PC-3 (cell line): ENCODE data around the gene NFATC2. TPM values are rescaled to one million over a fixed set of nuclear protein-coding genes. Genes with fewer than 3 reads are reported as not detected.

Source experiments
- ATAC-seq: fragments of 200-7000 bp; cut with Tn5 transposase; 2 replicates; pipeline ENCODE4 v1.9.1; 2020; ENCODE audit warnings: mild to moderate bottlenecking, moderate library complexity
- BruUV-seq: library from RNA; stranded (reverse); fragments of 400-500 nt; replicated peaks from 2 replicates; lab custom pipeline; 2021; lab: Mats Ljungman, UMichigan
- CTCF ChIA-PET: fragments of 300-600 bp; sonication (Branson Sonifier 250); formaldehyde crosslinking; loops from one replicate; lab custom pipeline; 2022; ENCODE audit warnings: antibody characterized with exemption; lab: Charles Lee
- POLR2A ChIA-PET: fragments of 300-600 bp; sonication (Branson Sonifier 250); formaldehyde crosslinking; loops from one replicate; lab custom pipeline; 2022; ENCODE audit warnings: antibody characterized with exemption; ENCODE audit not compliant: unreplicated experiment; lab: Charles Lee
- DNase-seq: peaks from one replicate; pipeline ENCODE4 v3.0.0-alpha.2; 2015
- H2AFZ ChIP-seq: fragments of 300-600 bp; sonication (generic); 2 replicates; pipeline ENCODE4 v1.6.0; 2016; ENCODE audit warnings: antibody characterized with exemption, low read length
- H3F3A ChIP-seq: fragments of 300-600 bp; sonication (generic); one replicate; pipeline ENCODE4 v1.6.0; 2017; ENCODE audit warnings: antibody characterized with exemption, low read length, control low read depth, mild to moderate bottlenecking; ENCODE audit not compliant: unreplicated experiment
- H3K27ac ChIP-seq: fragments of 300-600 bp; sonication (generic); 2 replicates; pipeline ENCODE4 v1.5.1; 2016; ENCODE audit warnings: mild to moderate bottlenecking, low read length
- H3K27me3 ChIP-seq: fragments of 300-600 bp; sonication (generic); 2 replicates; pipeline ENCODE4 v1.6.1; 2016; ENCODE audit warnings: low read length, mixed read lengths
- H3K36me3 ChIP-seq: fragments of 300-600 bp; sonication (generic); 2 replicates; pipeline ENCODE4 v1.6.1; 2016; ENCODE audit warnings: low read depth, mixed run types, low read length, mixed read lengths
- H3K4me1 ChIP-seq: fragments of 300-600 bp; sonication (generic); 2 replicates; pipeline ENCODE4 v1.5.1; 2016; ENCODE audit warnings: low read length; ENCODE audit not compliant: insufficient read depth
- H3K4me2 ChIP-seq: fragments of 300-600 bp; sonication (generic); 2 replicates; pipeline ENCODE4 v1.6.0; 2016; ENCODE audit warnings: low read length
- H3K4me3 ChIP-seq: fragments of 300-600 bp; sonication (generic); 2 replicates; pipeline ENCODE4 v1.5.1; 2016; ENCODE audit warnings: mild to moderate bottlenecking, low read length, mixed read lengths
- H3K79me2 ChIP-seq: fragments of 300-600 bp; sonication (generic); 2 replicates; pipeline ENCODE4 v1.6.1; 2017; ENCODE audit warnings: low read length, mixed read lengths
- H3K9ac ChIP-seq: fragments of 300-600 bp; sonication (generic); 2 replicates; pipeline ENCODE4 v1.6.0; 2016; ENCODE audit warnings: mild to moderate bottlenecking, low read length
- H3K9me2 ChIP-seq: fragments of 300-600 bp; sonication (generic); replicated peaks from 2 replicates; pipeline ENCODE4 v1.6.1; 2016; ENCODE audit warnings: mixed run types, low read length, mixed read lengths
- H3K9me3 ChIP-seq: fragments of 300-600 bp; sonication (generic); 2 replicates; pipeline ENCODE4 v1.6.1; 2016; ENCODE audit warnings: low read length, mixed read lengths
- H4K20me1 ChIP-seq: fragments of 300-600 bp; sonication (generic); 2 replicates; pipeline ENCODE4 v1.6.1; 2016; ENCODE audit warnings: low read length, mixed read lengths
- CTCF ChIP-seq: fragments of 300-600 bp; sonication (generic); conservative IDR thresholded peaks from 2 replicates; pipeline ENCODE4 v1.5.1; 2017; ENCODE audit warnings: antibody characterized with exemption, low read depth, mild to moderate bottlenecking, low read length
- EZH2 ChIP-seq: fragments of 300-600 bp; sonication (generic); IDR thresholded peaks from one replicate; pipeline ENCODE4 v1.6.1; 2017; ENCODE audit warnings: antibody characterized with exemption, mild to moderate bottlenecking, low read length; ENCODE audit not compliant: unreplicated experiment
- EZH2phosphoT487 ChIP-seq: fragments of 300-600 bp; sonication (generic); IDR thresholded peaks from 2 replicates; pipeline ENCODE4 v1.6.1; 2018; ENCODE audit warnings: mild to moderate bottlenecking, antibody characterized with exemption, low read length, borderline replicate concordance
- intact Hi-C: fragments of 100-400 bp; cut with micrococcal nuclease; formaldehyde crosslinking; loops from 2 replicates; pipeline ENCODE4 v1.9.0; 2023
- total RNA-seq: library from RNA; depleted of rRNA; stranded (reverse); fragments of >200 nt; gene quantifications from 2 replicates; pipeline ENCODE4 v1.2.3, GENCODE V29; 2014

Gene NFATC2
- total RNA-seq, 1 experiment from 2014 or later, result 12.9 TPM

GRCh38 chr20:51461306-51461705, 81.2 kb downstream of the NFATC2 start:
- no peaks in the 10 kb centered on the region for H3K79me2 ChIP-seq
- ATAC-seq, result no peak
- peaks cover 26% of the 10 kb centered on the region for H3K4me1 ChIP-seq
- H3K27ac ChIP-seq, result no peak overlapping the region
- ChIA-PET POLR2A (no interaction called here), CTCF (no interaction called here)
- intact Hi-C loops, result no loop called here
- no peak for DNase-seq
- H3K9me2 ChIP-seq, result no peaks in the 10 kb centered on the region
- H2AFZ ChIP-seq, result no peak overlapping the region
- no peaks in the 10 kb centered on the region for H3K36me3 ChIP-seq
- H3K27me3 ChIP-seq, result no peaks in the 10 kb centered on the region
- H3F3A ChIP-seq, result peaks cover 9% of the 10 kb centered on the region
- TF ChIP-seq EZH2phosphoT487, result no peak
- no peak for TF ChIP-seq EZH2
- TF ChIP-seq CTCF, result no peak
- no peaks in the 10 kb centered on the region for H4K20me1 ChIP-seq
- H3K9ac ChIP-seq, result no peak overlapping the region
- H3K4me3 ChIP-seq, result no peak overlapping the region
- BruUV-seq, result no TSS peak
- H3K9me3 ChIP-seq, result no peaks in the 10 kb centered on the region
- H3K4me2 ChIP-seq, result no peak overlapping the region

GRCh38 chr20:51460569-51461265, 81.8 kb downstream of the NFATC2 start:
- intact Hi-C loops, result no loop called here
- Histone ChIP-seq H4K20me1 (no peaks in the 10 kb centered on the region), H2AFZ (no peak overlapping the region), H3K9me3 (no peaks in the 10 kb centered on the region), H3K4me2 (no peak overlapping the region), H3K9ac (no peak overlapping the region), H3F3A (peaks cover 9% of the 10 kb centered on the region), H3K79me2 (no peaks in the 10 kb centered on the region), H3K9me2 (no peaks in the 10 kb centered on the region), H3K27me3 (no peaks in the 10 kb centered on the region), H3K4me3 (no peak overlapping the region), H3K36me3 (no peaks in the 10 kb centered on the region), H3K27ac (no peak overlapping the region), H3K4me1 (peaks cover 28% of the 10 kb centered on the region)
- TF ChIP-seq CTCF (no peak), EZH2phosphoT487 (no peak), EZH2 (no peak)
- DNase-seq (no peak), ATAC-seq (no peak)
- BruUV-seq, result no TSS peak
- POLR2A ChIA-PET, result no interaction called here
- CTCF ChIA-PET, result no interaction called here

- ChIA-PET CTCF (no interaction called here), POLR2A (no interaction called here)
- H3F3A ChIP-seq, result peaks cover 9% of the 10 kb centered on the region
- no peak overlapping the region for H3K4me3 ChIP-seq
- no peaks in the 10 kb centered on the region for H4K20me1 ChIP-seq
- BruUV-seq, result no TSS peak
- H3K9me2 ChIP-seq, result no peaks in the 10 kb centered on the region
- no peak overlapping the region for H3K4me2 ChIP-seq
- DNase-seq (no peak), ATAC-seq (no peak)
- H3K9ac ChIP-seq, result no peak overlapping the region
- no peak for TF ChIP-seq EZH2phosphoT487
- no peak for TF ChIP-seq CTCF
- TF ChIP-seq EZH2, result no peak
- H3K27ac ChIP-seq, result no peak overlapping the region
- H3K9me3 ChIP-seq, result no peaks in the 10 kb centered on the region
- no peaks in the 10 kb centered on the region for H3K79me2 ChIP-seq
- intact Hi-C loops, result no loop called here
- H3K36me3 ChIP-seq, result no peaks in the 10 kb centered on the region
- no peaks in the 10 kb centered on the region for H3K27me3 ChIP-seq
- H2AFZ ChIP-seq, result no peak overlapping the region
- H3K4me1 ChIP-seq, result peaks cover 24% of the 10 kb centered on the region
Observed at GRCh38 chr20:51460163-51460562, 82.4 kb downstream of the NFATC2 start.
